A549 (cell line): Measurements from ENCODE around the gene GXYLT2. TPM values are rescaled to one million over a fixed set of nuclear protein-coding genes. Genes with fewer than 3 reads are reported as not detected.

Source experiments
- ATAC-seq, 2 experiments: fragments of 200-7000 bp in 1 of 2; fragments of >200 bp in 1 of 2; cut with Nextera tagmentation in 1 of 2; cut with Tn5 transposase in 1 of 2; 3 replicates each; pipeline versions ENCODE4 v1.8.0 to v1.9.1; 2018 to 2020; ENCODE audit warnings: mild to moderate bottlenecking in 1 of 2, moderate library complexity in 1 of 2
- CTCF ChIA-PET: fragments of 300-600 bp; sonication (Branson Sonifier 250); formaldehyde crosslinking; extraction: SDS; loops from one replicate; lab custom pipeline; 2021; ENCODE audit warnings: antibody characterized with exemption, inconsistent platforms; lab: Yijun Ruan, JAX
- POLR2A ChIA-PET: fragments of 350-600 bp; formaldehyde crosslinking; extraction: SDS; loops from one replicate; lab custom pipeline; 2021; ENCODE audit warnings: antibody characterized with exemption, inconsistent platforms; lab: Yijun Ruan, JAX
- DNase-seq, 2 experiments: peaks; one replicate each; pipeline versions ENCODE4 v3.0.0 to v3.0.0-alpha.2; 2011 to 2016; ENCODE audit warnings: low read depth in 1 of 2, low spot score in 1 of 2
- FAIRE-seq: peaks from 2 replicates; lab custom pipeline; 2011; peaks lifted over from hg19 to GRCh38; lab: Jason Lieb, UNC
- H3K27ac ChIP-seq, 2 experiments: fragments of >200 bp; sonication (Bioruptor Twin); formaldehyde crosslinking; 3 replicates each; pipeline ENCODE4 v1.5.1; 2016 to 2017
- H3K4me1 ChIP-seq: fragments of >200 bp; sonication (Bioruptor Twin); formaldehyde crosslinking; 3 replicates; pipeline ENCODE4 v1.6.1; 2016
- H3K4me2 ChIP-seq: fragments of >200 bp; sonication (Bioruptor Twin); formaldehyde crosslinking; 3 replicates; pipeline ENCODE4 v1.6.1; 2016
- H3K4me3 ChIP-seq: fragments of >200 bp; sonication (Bioruptor Twin); formaldehyde crosslinking; 3 replicates; pipeline ENCODE4 v1.5.1; 2016
- H3K9me3 ChIP-seq: fragments of >200 bp; sonication (Bioruptor Twin); formaldehyde crosslinking; 3 replicates; pipeline ENCODE4 v1.6.1; 2016
- BCL3 ChIP-seq: fragments of >200 bp; sonication (Bioruptor Twin); formaldehyde crosslinking; IDR thresholded peaks from 3 replicates; pipeline ENCODE4 v1.6.1; 2016
- BHLHE40 ChIP-seq: IDR thresholded peaks from 2 replicates; pipeline ENCODE4 v1.6.1; 2012; ENCODE audit warnings: low read depth, low read length, inconsistent platforms
- CBX2 ChIP-seq: fragments of 200-600 bp; sonication (generic); IDR thresholded peaks from 2 replicates; pipeline ENCODE4 v1.6.1; 2016; ENCODE audit warnings: low read depth, mild to moderate bottlenecking, borderline replicate concordance
- CBX8 ChIP-seq: fragments of 200-600 bp; sonication (generic); IDR thresholded peaks from 2 replicates; pipeline ENCODE4 v1.6.1; 2016
- CEBPB ChIP-seq, 2 experiments: fragments of >200 bp in 1 of 2; sonication (Bioruptor Twin) in 1 of 2; formaldehyde crosslinking in 1 of 2; IDR thresholded peaks; 2 replicates each; pipeline ENCODE4 v1.6.1; 2012 to 2016
- CHD2 ChIP-seq: fragments of 150-350 bp; IDR thresholded peaks from 2 replicates; pipeline ENCODE4 v1.6.1; 2014; ENCODE audit warnings: low read length; ENCODE audit not compliant: partially characterized antibody
- EHF ChIP-seq: fragments of 250-450 bp; sonication (Bioruptor Pico); IDR thresholded peaks from 2 replicates; pipeline ENCODE4 v1.5.0; 2020; ENCODE audit warnings: mild to moderate bottlenecking
- EHMT2 ChIP-seq: fragments of 200-600 bp; sonication (generic); IDR thresholded peaks from 2 replicates; pipeline ENCODE4 v1.6.1; 2016; ENCODE audit warnings: antibody characterized with exemption, low read depth, mild to moderate bottlenecking, moderate library complexity
- EP300 ChIP-seq, 2 experiments: fragments of >200 bp; sonication (Bioruptor Twin); formaldehyde crosslinking; IDR thresholded peaks; 2 replicates in 1 of 2; 3 replicates in 1 of 2; pipeline ENCODE4 v1.6.1; 2016 to 2017
- ESRRA ChIP-seq: fragments of 150-350 bp; IDR thresholded peaks from 2 replicates; pipeline ENCODE4 v1.6.1; 2014; ENCODE audit warnings: mild to moderate bottlenecking, low read length, borderline replicate concordance
- FOXS1 ChIP-seq: fragments of 250-450 bp; sonication (Bioruptor Pico); IDR thresholded peaks from 2 replicates; pipeline ENCODE4 v1.5.0; 2020; ENCODE audit warnings: mild to moderate bottlenecking, moderate library complexity
- GATA3 ChIP-seq: IDR thresholded peaks from 2 replicates; pipeline ENCODE4 v1.6.1; 2012; ENCODE audit warnings: borderline replicate concordance
- HDAC2 ChIP-seq: fragments of 200-600 bp; sonication (generic); IDR thresholded peaks from 2 replicates; pipeline ENCODE4 v1.6.1; 2016
- HMGXB4 ChIP-seq: fragments of 250-450 bp; sonication (Bioruptor Pico); IDR thresholded peaks from 2 replicates; pipeline ENCODE4 v1.5.0; 2021; ENCODE audit warnings: mild to moderate bottlenecking, moderate library complexity, borderline replicate concordance
- HOXB13 ChIP-seq: fragments of 250-450 bp; sonication (Bioruptor Pico); IDR thresholded peaks from 2 replicates; pipeline ENCODE4 v1.5.0; 2020; ENCODE audit warnings: low read depth, mild to moderate bottlenecking, moderate library complexity
- HOXB5 ChIP-seq: fragments of 250-450 bp; sonication (Bioruptor Pico); IDR thresholded peaks from 2 replicates; pipeline ENCODE4 v1.5.0; 2020; ENCODE audit warnings: mild to moderate bottlenecking, moderate library complexity
- JUN ChIP-seq, 2 experiments: fragments of >200 bp; sonication (Bioruptor Twin); formaldehyde crosslinking; IDR thresholded peaks; 2 replicates in 1 of 2; 3 replicates in 1 of 2; pipeline ENCODE4 v1.6.1; 2016 to 2017
- KDM1A ChIP-seq: fragments of 200-600 bp; sonication (generic); IDR thresholded peaks from 2 replicates; pipeline ENCODE4 v1.6.1; 2016; ENCODE audit warnings: low read depth, mild to moderate bottlenecking
- MYC ChIP-seq: IDR thresholded peaks from 2 replicates; pipeline ENCODE4 v1.6.1; 2012; ENCODE audit warnings: mild to moderate bottlenecking, inconsistent platforms, low read length, improper control_type of control experiment, borderline replicate concordance
- NFE2L2 ChIP-seq: fragments of 150-350 bp; conservative IDR thresholded peaks from 2 replicates; pipeline ENCODE4 v1.6.1; 2014; ENCODE audit warnings: low read length
- NPAS2 ChIP-seq: fragments of 250-450 bp; sonication (Bioruptor Pico); IDR thresholded peaks from 2 replicates; pipeline ENCODE4 v1.8.0; 2022; ENCODE audit warnings: mild to moderate bottlenecking, moderate library complexity, borderline replicate concordance
- NR3C1 ChIP-seq: fragments of >200 bp; sonication (Bioruptor Twin); formaldehyde crosslinking; IDR thresholded peaks from 3 replicates; pipeline ENCODE4 v1.6.1; 2017
- PBX3 ChIP-seq: IDR thresholded peaks from 2 replicates; pipeline ENCODE4 v1.6.1; 2012
- PHF8 ChIP-seq: fragments of 200-600 bp; sonication (generic); IDR thresholded peaks from 2 replicates; pipeline ENCODE4 v1.6.1; 2016; ENCODE audit warnings: low read depth, mild to moderate bottlenecking, antibody characterized with exemption, moderate library complexity, borderline replicate concordance
- RAD21 ChIP-seq, 2 experiments: fragments of >200 bp in 1 of 2; sonication (Bioruptor Twin) in 1 of 2; formaldehyde crosslinking in 1 of 2; IDR thresholded peaks in 1 of 2; conservative IDR thresholded peaks in 1 of 2; 2 replicates in 1 of 2; 3 replicates in 1 of 2; pipeline ENCODE4 v1.6.1; 2012 to 2018; ENCODE audit warnings: inconsistent platforms in 1 of 2
- RARB ChIP-seq: fragments of 250-450 bp; sonication (Bioruptor Pico); IDR thresholded peaks from 2 replicates; pipeline ENCODE4 v1.8.0; 2021; ENCODE audit warnings: mild to moderate bottlenecking, moderate library complexity
- RCOR1 ChIP-seq: fragments of 150-350 bp; IDR thresholded peaks from 2 replicates; pipeline ENCODE4 v1.6.1; 2014; ENCODE audit warnings: antibody characterized with exemption, low read length, low read depth
- RFX5 ChIP-seq: fragments of 450-650 bp; IDR thresholded peaks from 2 replicates; pipeline ENCODE4 v1.7.1; 2014; ENCODE audit warnings: antibody characterized with exemption, mild to moderate bottlenecking, moderate library complexity
- SMC3 ChIP-seq: fragments of >200 bp; sonication (Bioruptor Twin); formaldehyde crosslinking; IDR thresholded peaks from 3 replicates; pipeline ENCODE4 v1.6.1; 2018; ENCODE audit warnings: inconsistent platforms
- ZNF302 ChIP-seq: fragments of 250-450 bp; sonication (Bioruptor Pico); IDR thresholded peaks from 2 replicates; pipeline ENCODE4 v1.9.0; 2021; ENCODE audit warnings: inconsistent platforms, mild to moderate bottlenecking, moderate library complexity
- WGBS: methylation state at CpG from one replicate; pipeline ENCODE4 v1.1.6; 2017; ENCODE audit errors: missing lambda C conversion rate; 5-methylcytosine and 5-hydroxymethylcytosine counted together
- polyA plus RNA-seq, 4 experiments: library from polyadenylated mRNA; depleted of rRNA in 3 of 4; stranded (reverse); fragments of >200 nt; fragmentation: RNase III in 1 of 4; extraction: RNeasy Plus Mini Kit Qiagen cat#74134 plus additional on column Dnase treatment in 1 of 4; gene quantifications; 2 replicates in 3 of 4; 3 replicates in 1 of 4; pipeline ENCODE4 v1.2.3, GENCODE V29; 2011 to 2017

GXYLT2 gene
- polyA plus RNA-seq, 2 of the 4 experiments (the other 2 are of a cell fraction) = 1.9 to 3.3 TPM

DNA sequence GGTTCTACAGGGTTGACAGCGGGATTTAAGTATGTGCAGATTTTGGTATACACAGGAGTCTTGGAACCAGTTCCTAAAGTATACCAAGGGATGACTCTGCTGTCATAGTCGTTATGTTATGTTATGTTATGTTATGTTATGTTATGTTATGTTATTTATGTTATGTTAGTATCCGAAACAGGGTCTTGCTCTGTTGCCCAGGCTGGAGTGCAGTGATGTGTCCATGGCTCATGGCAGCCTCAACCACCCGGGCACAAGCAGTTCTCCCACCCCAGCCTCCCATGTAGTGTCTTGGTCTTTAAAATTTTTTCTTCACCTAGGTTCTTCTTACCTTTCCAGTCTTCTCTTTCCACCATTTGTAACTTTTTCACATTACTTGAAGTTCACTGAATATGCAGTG, 130.5 kb downstream of the GXYLT2 start:
- FAIRE-seq (no peak), DNase-seq (no peak)
- H3K4me2 ChIP-seq = no peak overlapping the region
- TF ChIP-seq RFX5 (no peak), RCOR1 (no peak), JUN (IDR thresholded peaks at IDR 0.05) (no peak)
- TF ChIP-seq, all 56 proteins: peak for 0
- H3K27ac ChIP-seq = no peak overlapping the region
- ChIA-PET CTCF (interaction anchor here (1.2 kb wide), 1 partner anchor 20 kb away, joined by 3 read pairs; no protein-coding TSS in a partner anchor), POLR2A (no interaction called here)
- peaks cover 22% of the 10 kb centered on the region for H3K4me1 ChIP-seq
- ATAC-seq = no peak
- 82% methylated on average over 4 of the region's 4 CpGs for WGBS
- H3K9me3 ChIP-seq = no peaks in the 10 kb centered on the region
- no peak overlapping the region for H3K4me3 ChIP-seq

DNA sequence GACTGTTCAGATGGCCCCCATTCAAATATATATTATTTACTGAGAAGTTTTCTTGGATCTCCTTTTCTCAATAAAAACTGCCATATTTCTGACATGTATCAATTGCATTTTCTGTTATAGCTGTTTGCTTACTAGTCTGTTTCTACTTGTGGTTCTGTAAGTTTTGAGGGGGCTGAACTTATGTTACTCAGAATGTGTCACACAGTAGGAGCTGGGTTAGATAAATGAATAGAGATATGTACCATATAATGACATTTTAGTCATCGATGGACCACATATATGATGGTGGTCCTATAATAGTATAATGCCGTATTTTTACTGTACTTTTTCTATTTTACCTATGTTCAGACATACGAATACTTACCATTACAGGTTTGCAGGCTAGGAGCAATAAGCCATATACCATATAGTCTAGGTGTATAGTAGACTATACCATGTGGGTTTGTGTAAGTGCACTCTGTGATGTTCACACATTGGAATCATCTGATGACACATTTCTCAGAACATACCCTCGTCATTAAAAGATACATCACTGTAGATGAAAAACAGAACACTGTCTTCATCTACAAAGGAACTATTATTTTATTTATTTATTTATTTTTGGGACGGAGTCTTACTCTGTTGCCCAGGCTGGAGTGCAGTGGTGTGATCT, 131.1 kb downstream of the GXYLT2 start:
- ATAC-seq (no peak), DNase-seq (no peak), FAIRE-seq (no peak)
- Histone ChIP-seq H3K4me2 (no peak overlapping the region), H3K4me1 (peaks cover 22% of the 10 kb centered on the region), H3K4me3 (no peak overlapping the region), H3K9me3 (no peaks in the 10 kb centered on the region), H3K27ac (no peak overlapping the region)
- WGBS = 80% methylated on average over 5 of the region's 5 CpGs
- TF ChIP-seq BCL3 = no peak
- no peak for TF ChIP-seq CEBPB (IDR thresholded peaks at IDR 0.05)
- TF ChIP-seq EHF (CRISPR knock-in tag) = no peak
- TF ChIP-seq HOXB13 (CRISPR knock-in tag) = no peak
- no peak for TF ChIP-seq CHD2
- no peak for TF ChIP-seq MYC
- no peak for TF ChIP-seq NR3C1
- no peak for TF ChIP-seq NPAS2
- TF ChIP-seq EP300 (IDR thresholded peaks at IDR 0.05) = no peak
- no peak for TF ChIP-seq SMC3
- TF ChIP-seq FOXS1 = no peak
- TF ChIP-seq HOXB5 (CRISPR knock-in tag) = no peak
- no peak for TF ChIP-seq PBX3
- TF ChIP-seq CBX8 = no peak
- TF ChIP-seq EHMT2 = no peak
- TF ChIP-seq RAD21 (conservative IDR thresholded peaks at IDR 0.05 in 1 of 2, IDR thresholded peaks at IDR 0.05 in 1 of 2) = no peak
- TF ChIP-seq PHF8 = no peak
- CTCF ChIA-PET = interaction anchor here (1.2 to 1.4 kb wide), 2 partner anchors 21 to 35 kb away, joined by 3 to 5 read pairs; no protein-coding TSS in a partner anchor
- POLR2A ChIA-PET = no interaction called here

GRCh38 chr3:73021301-73021835, 133.5 kb downstream of the GXYLT2 start:
- no peak for TF ChIP-seq KDM1A
- no peak for TF ChIP-seq ZNF302 (CRISPR knock-in tag)
- TF ChIP-seq NFE2L2 = no peak
- TF ChIP-seq HDAC2 = no peak
- no peak for TF ChIP-seq RARB (CRISPR knock-in tag)
- no peak for TF ChIP-seq BHLHE40
- no peak for TF ChIP-seq ESRRA
- no peak for TF ChIP-seq CBX2
- TF ChIP-seq CBX8 = no peak
- no peak for TF ChIP-seq HMGXB4
- TF ChIP-seq EHF (CRISPR knock-in tag) = no peak
- TF ChIP-seq PHF8 = no peak
- TF ChIP-seq GATA3 = no peak
- Histone ChIP-seq H3K4me3 (no peak overlapping the region), H3K4me1 (peaks cover 22% of the 10 kb centered on the region), H3K27ac (no peak overlapping the region), H3K9me3 (no peaks in the 10 kb centered on the region), H3K4me2 (peak overlapping the region; percentile 40; the same call in 2 of the 3 replicates)
- ATAC-seq (peak in 1 of 2 experiments; percentile 59; a peak in 3 of 6 replicates), FAIRE-seq (no peak), DNase-seq (no peak)
- CTCF ChIA-PET = interaction anchor here (0.6 to 1.0 kb wide), 5 partner anchors 9 to 161 kb away, joined by 3 to 5 read pairs (median 3); no protein-coding TSS in a partner anchor
- POLR2A ChIA-PET = interaction anchor here (0.7 kb wide), 1 partner anchor 384 kb away, joined by 3 read pairs; no protein-coding TSS in a partner anchor
- 60% methylated on average over 4 of the region's 4 CpGs for WGBS
